Measurements from ENCODE around the gene EEF1AKMT1. TPM values are rescaled to one million over a fixed set of nuclear protein-coding genes. Genes with fewer than 3 reads are reported as not detected.

The EEF1AKMT1 gene
- total RNA-seq, 1 donor from 2014 or later, result 5.3 TPM

- no peak for DNase-seq (ENCODE audit: low read depth)
- H3K36me3 ChIP-seq (ENCODE audit: control insufficient read depth, insufficient read depth, low read length), result peaks cover 2% of the 10 kb centered on the region
- TF ChIP-seq, protein P1, sequence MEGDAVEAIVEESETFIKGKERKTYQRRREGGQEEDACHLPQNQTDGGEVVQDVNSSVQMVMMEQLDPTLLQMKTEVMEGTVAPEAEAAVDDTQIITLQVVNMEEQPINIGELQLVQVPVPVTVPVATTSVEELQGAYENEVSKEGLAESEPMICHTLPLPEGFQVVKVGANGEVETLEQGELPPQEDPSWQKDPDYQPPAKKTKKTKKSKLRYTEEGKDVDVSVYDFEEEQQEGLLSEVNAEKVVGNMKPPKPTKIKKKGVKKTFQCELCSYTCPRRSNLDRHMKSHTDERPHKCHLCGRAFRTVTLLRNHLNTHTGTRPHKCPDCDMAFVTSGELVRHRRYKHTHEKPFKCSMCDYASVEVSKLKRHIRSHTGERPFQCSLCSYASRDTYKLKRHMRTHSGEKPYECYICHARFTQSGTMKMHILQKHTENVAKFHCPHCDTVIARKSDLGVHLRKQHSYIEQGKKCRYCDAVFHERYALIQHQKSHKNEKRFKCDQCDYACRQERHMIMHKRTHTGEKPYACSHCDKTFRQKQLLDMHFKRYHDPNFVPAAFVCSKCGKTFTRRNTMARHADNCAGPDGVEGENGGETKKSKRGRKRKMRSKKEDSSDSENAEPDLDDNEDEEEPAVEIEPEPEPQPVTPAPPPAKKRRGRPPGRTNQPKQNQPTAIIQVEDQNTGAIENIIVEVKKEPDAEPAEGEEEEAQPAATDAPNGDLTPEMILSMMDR (IDR thresholded peaks at IDR 0.05; ENCODE audit: insufficient read depth, low read length, severe bottlenecking), result no peak
- no peak overlapping the region for H3K4me3 ChIP-seq (ENCODE audit: low read depth, low read length)
- no peaks in the 10 kb centered on the region for H3K27me3 ChIP-seq (ENCODE audit: control insufficient read depth, insufficient read depth, low read length)
- FAIRE-seq, result no peak
These were observed 14.6 kb upstream of the EEF1AKMT1 start for GRCh38 chr13:20788312-20788711.

GRCh38 chr13:20787180-20787579 lies 13.4 kb upstream of the EEF1AKMT1 start:
- TF ChIP-seq, protein P1 (IDR thresholded peaks at IDR 0.05; ENCODE audit: insufficient read depth, low read length, severe bottlenecking), result no peak
- no peak overlapping the region for H3K4me3 ChIP-seq (ENCODE audit: low read depth, low read length)
- peaks cover 2% of the 10 kb centered on the region for H3K36me3 ChIP-seq (ENCODE audit: control insufficient read depth, insufficient read depth, low read length)
- DNase-seq (ENCODE audit: low read depth) (no peak), FAIRE-seq (no peak)
- no peaks in the 10 kb centered on the region for H3K27me3 ChIP-seq (ENCODE audit: control insufficient read depth, insufficient read depth, low read length)

- H3K27me3 ChIP-seq (ENCODE audit: control insufficient read depth, insufficient read depth, low read length), result no peaks in the 10 kb centered on the region
- TF ChIP-seq, protein P1 (IDR thresholded peaks at IDR 0.05; ENCODE audit: insufficient read depth, low read length, severe bottlenecking), result no peak
- no peak for DNase-seq (ENCODE audit: low read depth)
- peaks cover under 1% of the 10 kb centered on the region for H3K36me3 ChIP-seq (ENCODE audit: control insufficient read depth, insufficient read depth, low read length)
- FAIRE-seq, result no peak
- no peak overlapping the region for H3K4me3 ChIP-seq (ENCODE audit: low read depth, low read length)
These were observed 8.5 kb upstream of the EEF1AKMT1 start for GRCh38 chr13:20782116-20782708.

- H3K36me3 ChIP-seq (ENCODE audit: control insufficient read depth, insufficient read depth, low read length), result no peaks in the 10 kb centered on the region
- TF ChIP-seq, protein P1 (IDR thresholded peaks at IDR 0.05; ENCODE audit: insufficient read depth, low read length, severe bottlenecking), result no peak
- FAIRE-seq (no peak), DNase-seq (ENCODE audit: low read depth) (no peak)
- no peak overlapping the region for H3K4me3 ChIP-seq (ENCODE audit: low read depth, low read length)
- H3K27me3 ChIP-seq (ENCODE audit: control insufficient read depth, insufficient read depth, low read length), result no peaks in the 10 kb centered on the region
These were observed 6.6 kb upstream of the EEF1AKMT1 start for GRCh38 chr13:20780317-20780716.

GRCh38 chr13:20779405-20779804 lies 5.6 kb upstream of the EEF1AKMT1 start:
- TF ChIP-seq, protein P1 (IDR thresholded peaks at IDR 0.05; ENCODE audit: insufficient read depth, low read length, severe bottlenecking), result no peak
- Histone ChIP-seq H3K36me3 (ENCODE audit: control insufficient read depth, insufficient read depth, low read length) (no peaks in the 10 kb centered on the region), H3K27me3 (ENCODE audit: control insufficient read depth, insufficient read depth, low read length) (no peaks in the 10 kb centered on the region), H3K4me3 (ENCODE audit: low read depth, low read length) (no peak overlapping the region)
- no peak for DNase-seq (ENCODE audit: low read depth)
- no peak for FAIRE-seq

GRCh38 chr13:20778311-20778710 lies 4.5 kb upstream of the EEF1AKMT1 start:
- Histone ChIP-seq H3K4me3 (ENCODE audit: low read depth, low read length) (no peak overlapping the region), H3K36me3 (ENCODE audit: control insufficient read depth, insufficient read depth, low read length) (no peaks in the 10 kb centered on the region), H3K27me3 (ENCODE audit: control insufficient read depth, insufficient read depth, low read length) (no peaks in the 10 kb centered on the region)
- no peak for FAIRE-seq
- TF ChIP-seq, protein P1 (IDR thresholded peaks at IDR 0.05; ENCODE audit: insufficient read depth, low read length, severe bottlenecking), result no peak
- DNase-seq (ENCODE audit: low read depth), result no peak

All from bronchial epithelial cell (primary cell).